ENCODE results near the gene PGAM2.

The PGAM2 gene

DNA sequence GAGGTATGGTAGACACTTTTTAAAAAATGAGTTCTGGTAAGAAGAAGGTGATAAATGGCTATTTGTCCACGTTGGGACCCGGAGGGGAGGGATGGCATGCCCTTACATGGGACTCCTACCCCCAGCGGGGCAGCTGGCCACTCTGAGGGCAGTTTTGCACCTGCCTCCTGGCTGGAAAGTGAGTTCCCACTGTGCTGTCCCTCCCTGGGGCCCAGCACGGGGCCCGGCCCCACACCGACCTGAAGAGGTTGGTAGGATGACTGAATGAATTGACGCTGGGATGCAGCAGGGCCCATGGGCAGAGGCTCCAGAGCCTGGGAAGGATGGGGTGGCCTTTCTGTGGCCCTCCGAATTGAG, 38.2 kb upstream of the PGAM2 start:
- no peak for DNase-seq

DNA sequence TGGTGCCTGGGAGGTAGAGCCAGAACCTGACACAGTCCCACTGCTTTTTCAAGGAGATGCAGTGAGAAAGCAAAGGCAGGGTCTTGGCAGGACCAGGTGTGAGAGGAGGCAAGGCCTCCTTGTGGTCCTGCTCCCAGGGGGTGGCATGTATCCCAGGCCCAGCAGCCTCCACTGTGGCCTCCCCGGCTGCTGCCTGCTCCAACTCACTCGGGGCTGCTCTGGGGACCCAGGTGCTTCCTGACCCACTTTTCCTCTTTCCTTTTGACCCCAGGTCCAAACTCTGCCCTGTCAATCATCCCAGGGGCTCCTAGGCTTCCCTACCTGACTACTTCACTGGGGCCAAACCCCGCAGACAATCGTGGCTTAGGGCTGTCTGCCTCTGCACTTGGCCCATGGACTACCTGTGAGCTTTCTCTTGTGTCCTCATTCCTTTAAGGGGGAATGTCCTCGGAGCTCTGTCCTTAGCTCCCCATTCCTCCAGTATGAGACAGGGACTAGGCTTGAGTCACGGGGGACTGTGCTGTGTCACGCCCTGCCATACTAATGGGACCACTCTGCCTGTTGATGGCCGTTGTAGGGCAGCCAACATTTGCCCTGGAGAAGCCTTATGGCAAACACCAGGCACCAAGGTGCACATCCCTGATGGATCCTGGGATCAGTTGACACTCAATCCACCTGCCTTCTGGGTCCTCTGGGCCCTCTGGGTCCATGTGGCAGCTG, 37.6 kb upstream of the PGAM2 start:
- DNase-seq: no peak

- no peak for DNase-seq
Measured at GRCh38 chr7:44101966-44102845, 36.8 kb upstream of the PGAM2 start.

DNA sequence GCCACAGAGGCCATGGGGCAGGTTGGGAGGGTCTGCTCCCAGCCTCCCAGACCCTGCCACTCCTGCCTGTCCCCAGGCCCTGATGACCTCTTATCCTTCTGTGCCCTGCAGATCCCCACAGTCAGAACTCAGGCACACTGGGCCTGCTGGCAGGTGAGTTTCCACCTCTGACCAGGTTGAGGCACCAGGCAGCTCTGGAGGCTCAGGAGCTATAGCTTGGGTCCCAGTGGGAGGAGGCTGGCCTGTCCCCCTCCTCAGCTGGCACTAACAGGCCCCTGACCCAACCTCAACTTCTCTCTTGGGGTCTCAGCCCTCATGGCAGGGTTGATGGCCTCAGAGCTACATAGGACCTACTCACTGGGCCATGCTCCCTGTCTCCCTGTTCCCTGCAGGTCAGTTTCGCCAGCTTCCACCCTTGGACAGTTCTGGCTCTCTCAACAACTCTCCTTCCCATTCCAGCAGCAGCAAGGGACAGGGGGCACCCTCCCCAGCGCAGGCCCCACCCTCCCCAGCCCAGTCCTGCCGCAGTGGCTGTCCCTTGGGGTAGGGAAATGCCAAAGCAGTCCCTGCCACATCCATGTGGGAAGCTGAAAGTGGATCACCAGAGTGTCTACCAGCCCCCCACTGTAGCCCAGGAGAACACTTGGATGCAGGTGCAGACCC, 36.1 kb upstream of the PGAM2 start:
- no peak for DNase-seq

GRCh38 chr7:44100458-44101302, 35.3 kb upstream of the PGAM2 start:
- DNase-seq: no peak

DNA sequence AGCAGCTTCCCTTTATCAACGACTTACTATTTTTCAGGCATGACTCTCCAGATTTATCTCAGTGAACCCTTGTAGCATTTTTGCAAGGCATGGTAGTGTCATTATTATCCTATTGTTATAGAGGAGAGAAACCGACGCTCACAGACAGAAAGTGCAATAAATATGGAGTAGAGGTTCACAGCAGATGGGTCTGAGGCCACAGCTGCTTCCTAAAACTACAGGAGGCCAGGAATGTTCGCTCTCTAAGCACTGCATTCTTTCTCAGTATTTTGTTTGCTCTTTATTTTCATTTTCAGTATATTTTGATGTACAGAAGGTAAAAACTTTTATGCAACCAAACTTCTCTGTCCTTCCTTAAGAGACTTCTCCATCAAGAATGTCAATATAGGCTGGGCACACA, 34.3 kb upstream of the PGAM2 start:
- no peak for DNase-seq

- no peak for DNase-seq
Measured at GRCh38 chr7:44098092-44099068, 33.0 kb upstream of the PGAM2 start.

DNA sequence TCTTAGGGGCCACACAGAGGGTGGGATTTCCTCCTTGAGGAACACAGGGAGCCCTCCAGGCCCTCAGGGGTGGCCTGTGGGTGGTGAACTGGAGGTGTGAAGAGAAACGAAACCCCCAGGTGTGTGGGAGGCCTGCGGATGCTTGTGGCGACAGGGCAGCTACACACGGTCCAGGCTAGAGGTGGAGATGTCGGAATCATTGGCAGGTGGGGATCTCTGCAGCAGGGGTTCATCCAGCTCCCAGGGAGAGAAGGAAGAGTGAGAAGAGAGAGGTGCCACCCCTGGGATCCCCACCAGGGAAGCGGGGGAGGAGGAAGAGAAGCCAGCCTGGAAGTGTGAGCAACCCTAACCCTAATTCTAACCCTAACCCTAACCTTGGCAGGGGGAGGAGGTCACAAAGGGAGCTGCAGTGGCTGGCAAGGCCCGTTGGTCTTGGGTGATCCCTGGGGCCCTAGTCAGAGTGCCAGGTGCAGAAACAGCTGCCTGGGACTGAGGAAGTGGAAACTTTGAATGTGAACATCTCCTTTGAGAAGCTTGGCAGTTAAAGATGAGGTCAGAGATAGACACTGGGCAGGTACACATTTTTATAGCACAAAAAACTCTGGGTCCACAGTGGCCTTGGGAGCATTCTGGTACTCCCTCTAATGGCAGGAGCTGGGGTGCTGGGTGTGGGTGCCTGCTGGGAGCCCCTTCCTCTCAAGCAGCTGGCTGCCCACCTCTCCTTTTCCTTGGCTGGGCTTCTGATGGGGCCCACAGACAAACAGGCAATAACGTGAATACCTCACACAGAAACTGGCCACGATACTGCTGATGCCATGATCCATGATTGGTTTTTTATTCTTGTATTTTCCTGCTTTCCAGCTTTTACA, 31.9 kb upstream of the PGAM2 start:
- no peak for DNase-seq

GRCh38 chr7:44096326-44096881, 31.0 kb upstream of the PGAM2 start:
- DNase-seq: no peak

DNA sequence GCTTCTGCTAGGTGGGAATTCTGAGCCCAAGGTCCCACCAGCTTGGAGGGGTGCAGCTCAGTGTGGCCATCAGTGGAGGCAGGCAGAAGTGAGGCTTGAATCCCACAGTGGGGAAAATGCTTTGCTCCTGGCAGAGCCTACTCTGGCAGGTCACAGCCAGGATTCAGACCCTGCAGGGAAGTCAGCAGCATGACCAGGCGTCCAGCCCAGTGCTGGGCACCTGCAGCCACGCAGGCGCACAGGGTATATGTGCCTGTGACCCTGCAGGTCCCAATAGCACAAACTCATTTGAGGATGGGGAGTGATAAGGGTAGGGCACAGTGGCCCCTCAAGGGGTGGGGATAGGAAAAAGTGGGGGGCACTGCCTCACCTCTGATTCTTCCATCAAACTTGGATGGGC, 30.4 kb upstream of the PGAM2 start:
- no peak for DNase-seq

DNA sequence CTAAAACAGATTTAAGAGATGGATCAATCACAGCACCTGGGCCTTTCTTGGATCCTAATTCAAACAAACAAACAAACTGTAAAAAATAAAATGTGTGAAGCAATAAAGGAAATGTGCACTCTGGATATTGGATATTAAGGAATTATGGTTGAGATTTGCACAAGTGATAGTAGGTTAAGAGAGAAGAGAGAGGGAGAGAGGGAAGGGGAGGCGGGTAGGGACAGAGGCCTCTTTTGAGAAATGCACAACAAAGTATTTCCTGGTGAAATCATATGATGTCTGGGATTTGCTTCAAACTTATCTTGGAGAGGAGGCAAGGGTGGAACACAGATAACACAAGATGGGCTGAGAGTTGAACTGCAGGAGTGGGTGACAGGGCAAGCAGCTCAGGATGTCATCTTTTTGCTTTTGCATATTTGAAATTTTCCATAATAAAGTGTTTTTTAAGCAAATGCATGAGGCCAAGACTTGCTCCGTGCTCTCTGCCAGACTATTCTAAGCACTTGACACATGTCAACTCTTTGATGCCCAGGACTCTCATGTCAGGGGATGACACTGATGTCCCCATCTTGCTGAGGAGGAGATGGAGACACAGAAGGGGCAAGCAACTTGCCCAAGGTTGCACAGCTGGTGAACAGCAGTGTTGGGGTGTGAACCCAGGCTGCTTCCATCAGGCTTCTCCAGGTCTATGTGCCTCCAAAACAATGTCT, 29.7 kb upstream of the PGAM2 start:
- DNase-seq: no peak

DNA sequence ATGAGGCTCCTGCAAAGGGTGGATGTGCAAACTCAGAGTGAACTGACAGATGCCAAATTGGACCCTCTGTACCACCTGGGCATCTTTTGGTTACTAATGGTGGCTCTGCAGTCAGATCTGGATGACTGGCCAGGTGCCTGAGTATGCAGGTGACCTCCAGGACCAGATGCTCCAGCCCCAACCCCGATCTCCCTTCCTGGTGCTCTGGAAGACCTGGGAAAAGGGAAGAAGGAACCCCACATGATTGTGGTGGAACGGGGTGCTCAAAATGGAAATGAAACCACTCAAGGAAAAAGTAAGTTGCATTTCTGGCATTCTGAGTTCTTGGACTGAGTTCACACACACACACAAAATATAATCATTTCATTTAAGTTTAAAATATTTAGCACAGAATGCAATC, 29.0 kb upstream of the PGAM2 start:
- no peak for DNase-seq

GRCh38 chr7:44093102-44093641, 27.8 kb upstream of the PGAM2 start:
- no peak for DNase-seq

DNA sequence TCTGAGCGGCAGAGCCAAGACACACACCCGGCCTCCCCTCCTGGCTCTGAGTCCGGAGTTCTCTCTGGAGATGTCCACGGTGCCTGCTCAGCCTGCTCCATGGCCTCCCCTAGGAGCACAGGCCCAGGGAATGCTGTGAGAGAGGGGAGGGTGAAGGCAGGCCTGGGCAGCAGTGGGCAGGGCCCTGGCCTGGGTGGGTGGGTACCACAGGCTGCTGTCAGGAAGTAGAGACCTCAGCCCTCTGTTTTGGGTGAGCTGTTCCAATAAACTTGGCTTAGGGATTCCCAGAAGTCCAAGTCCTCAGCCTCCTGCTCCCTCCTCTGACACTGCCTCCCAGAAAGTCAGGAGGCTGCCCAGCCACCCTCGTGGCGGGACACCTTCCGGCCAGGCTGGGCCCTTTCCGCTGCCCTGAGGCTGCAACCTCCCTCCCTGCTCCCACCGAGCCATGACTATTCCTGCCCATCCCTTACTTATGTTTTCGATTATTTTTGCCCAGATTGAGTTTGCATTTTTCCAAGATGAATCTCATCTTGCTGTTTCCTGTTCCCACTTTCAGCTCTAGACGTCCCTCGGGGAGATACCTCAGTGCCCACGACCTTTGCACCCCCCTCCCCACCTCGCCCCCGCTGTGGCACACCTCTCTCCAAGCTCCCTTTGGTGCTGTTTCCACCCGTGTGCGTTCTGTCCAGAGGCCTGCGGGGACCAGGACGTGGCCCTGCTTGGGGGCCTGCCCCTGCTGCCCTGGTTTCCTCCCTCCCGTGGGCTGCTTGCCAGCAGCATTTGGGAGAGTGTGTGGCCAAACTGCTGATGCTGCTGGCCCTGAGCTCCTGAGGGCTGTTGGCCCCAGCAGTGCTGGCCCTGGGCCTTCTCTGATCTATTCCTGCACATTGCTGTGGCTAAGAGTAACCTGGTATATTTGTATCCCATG, 22.8 kb upstream of the PGAM2 start:
- DNase-seq: no peak

DNA sequence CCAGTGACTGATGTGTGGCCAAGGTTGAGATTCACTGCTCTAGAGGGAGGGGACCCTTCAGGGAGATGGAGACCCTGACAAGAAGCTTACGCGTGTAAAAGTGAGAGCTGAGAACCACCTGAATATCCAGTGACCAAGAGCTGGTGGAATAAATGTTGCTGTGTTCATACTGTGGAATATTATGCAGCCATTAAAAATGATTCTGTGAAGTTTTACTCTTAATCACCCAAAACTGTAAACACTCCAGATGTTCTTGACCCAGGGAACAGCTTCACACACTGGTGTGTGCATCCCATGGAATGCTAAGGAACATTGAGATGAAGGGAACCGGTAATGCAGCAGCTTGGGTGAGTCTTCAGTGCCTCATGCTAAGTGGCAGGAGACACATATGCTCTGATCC, 21.3 kb upstream of the PGAM2 start:
- no peak for DNase-seq

GRCh38 chr7:44085546-44085945, 20.2 kb upstream of the PGAM2 start:
- DNase-seq: no peak

DNA sequence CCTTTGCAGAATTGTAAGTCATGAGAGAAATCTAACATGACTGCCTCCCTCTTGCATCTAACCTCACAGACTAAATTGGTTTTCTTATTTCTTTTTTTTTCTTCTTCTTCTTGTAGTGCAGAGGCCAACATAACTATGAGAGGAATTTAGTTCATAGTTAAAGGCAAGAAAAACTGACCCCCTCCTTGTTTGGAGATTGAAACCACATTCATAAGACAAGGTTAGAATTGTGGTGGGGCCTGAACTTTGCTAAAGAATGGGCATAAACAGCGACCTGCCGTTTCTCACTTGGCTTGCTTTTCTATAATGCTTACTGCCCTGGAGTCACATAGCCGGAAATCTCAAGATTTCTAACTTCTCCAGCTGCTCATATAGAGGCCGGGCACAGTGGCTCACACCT, 19.3 kb upstream of the PGAM2 start:
- no peak for DNase-seq

DNA sequence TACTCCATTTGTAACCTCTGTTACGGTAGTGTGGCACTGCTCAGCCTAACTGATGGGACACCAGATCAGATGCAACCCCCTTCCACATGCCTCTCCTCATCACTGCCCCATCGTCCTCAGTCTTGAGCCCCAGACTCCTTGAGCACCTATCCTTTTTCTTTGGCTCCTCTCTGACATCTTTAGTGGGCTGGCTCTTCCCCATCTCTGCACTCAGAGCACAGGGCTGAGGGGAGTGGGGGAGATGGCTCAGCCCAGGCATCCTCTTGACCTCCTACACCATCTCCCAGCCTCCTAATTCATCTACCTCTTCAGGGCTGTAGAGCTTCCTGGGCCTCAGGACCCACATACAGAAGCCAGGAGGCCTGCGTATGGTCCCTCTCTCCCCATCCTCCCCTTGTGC, 18.4 kb upstream of the PGAM2 start:
- no peak for DNase-seq
